NCI-H2227 treated with DMSO at 0.1 percent for 48 hours (cell line): ENCODE results near the gene NAV2.

ENCODE experiments used
- DNase-seq: peaks from one replicate; lab custom pipeline; 2025; lab: John Stamatoyannopoulos, UW

Gene NAV2

DNA sequence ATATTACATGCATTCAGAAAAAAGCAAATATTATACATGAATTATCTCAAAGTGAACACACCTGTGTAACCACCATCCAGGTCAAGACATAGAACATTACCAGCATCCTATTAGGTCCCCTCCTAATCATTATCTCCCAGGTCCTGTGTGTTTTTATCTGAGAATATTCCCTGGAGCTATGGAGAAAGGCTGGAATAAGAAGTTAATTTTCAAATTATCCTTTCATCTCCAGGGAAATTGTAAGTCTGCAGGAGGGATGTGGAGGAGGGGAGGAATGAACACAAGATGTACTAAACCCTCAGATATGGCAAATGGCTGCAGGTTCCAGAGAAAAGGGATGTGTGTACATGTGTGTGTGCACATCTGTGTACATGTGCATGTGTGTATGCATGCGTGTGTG lies 25.2 kb upstream of the NAV2 start:
- no peak for DNase-seq

DNA sequence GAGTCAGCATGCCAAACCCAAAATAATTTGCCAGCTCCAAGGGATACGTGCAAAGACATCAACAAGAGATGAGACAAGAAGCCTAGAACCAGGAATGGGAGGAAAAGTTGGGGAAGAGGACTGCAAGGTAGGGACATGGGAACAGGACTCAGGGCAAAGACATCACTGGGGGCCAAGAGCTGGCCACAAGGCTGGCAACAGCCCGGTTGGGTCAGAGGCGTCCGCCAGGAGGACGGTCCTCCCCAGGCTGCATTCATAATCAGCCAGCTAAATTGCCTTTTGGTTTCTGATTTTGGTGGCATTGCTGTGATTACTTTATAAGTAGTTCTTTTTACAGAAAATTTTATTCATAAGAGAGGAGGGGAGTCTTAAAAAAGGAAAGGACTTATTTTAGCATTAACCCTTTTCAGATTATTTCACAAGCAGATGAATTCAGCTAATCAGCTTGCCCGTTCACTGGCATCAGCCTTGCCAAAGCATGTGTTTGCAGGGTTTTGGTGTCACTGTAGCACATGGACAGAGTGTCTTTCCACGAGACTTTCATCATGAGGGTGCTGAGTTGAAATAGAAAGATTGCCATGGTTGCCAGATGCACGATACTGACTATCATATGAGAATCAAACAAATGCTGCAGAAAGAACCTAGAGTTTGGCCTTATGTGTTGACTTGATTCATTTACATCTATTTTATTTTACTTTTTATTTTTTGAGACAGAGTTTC lies 23.2 kb upstream of the NAV2 start:
- DNase-seq = no peak

DNA sequence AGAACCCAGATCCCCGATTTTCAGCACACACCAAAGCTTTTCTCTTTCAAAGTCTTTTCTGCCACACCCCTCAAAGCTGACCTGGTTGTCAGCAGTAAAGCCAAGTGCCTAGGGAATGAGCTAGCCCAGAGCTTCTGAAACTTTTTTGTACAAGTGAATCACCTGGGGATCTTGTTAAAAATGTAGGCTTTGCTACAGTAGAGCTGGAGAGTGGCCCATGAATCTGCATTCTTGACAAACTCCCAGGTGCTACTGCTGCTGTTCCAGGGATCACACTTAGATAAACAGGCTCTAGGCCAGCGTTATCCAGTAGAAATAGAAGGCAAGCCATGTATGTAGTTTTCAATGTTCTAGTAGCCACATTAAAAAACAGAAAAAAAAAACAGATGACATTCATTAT lies 21.8 kb upstream of the NAV2 start:
- no peak for DNase-seq

DNA sequence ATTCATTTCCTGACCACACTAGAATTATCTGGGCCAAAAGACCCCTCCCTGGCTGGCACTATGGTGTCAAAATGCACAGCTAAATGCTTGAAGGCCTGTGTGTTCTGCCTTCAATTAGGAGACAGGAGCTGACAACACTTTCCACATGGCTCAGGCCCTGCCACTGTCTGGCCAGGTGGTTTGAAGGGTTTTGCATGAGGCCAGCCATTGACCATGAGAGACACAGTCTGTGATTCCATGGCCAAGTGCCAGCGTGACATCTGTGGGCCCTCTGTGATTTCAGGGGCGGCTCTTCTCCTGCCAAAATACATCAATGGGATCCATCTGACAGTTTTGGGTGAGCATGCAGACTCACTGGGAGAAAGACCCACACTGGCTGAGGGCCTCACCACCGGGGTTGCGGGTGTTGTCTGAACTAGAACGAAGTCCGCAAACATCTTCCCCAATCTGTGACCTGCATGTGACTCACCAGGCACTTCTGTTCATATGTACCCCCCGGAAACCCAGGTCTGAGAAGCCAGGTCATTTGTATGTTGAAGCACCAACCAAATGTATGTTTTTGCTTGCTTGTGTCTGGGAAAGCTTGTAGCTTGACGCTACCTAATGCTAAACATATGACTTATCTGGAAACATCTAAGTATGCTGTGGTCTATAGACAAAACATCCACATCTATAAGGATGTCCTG lies 20.7 kb upstream of the NAV2 start:
- DNase-seq = no peak

DNA sequence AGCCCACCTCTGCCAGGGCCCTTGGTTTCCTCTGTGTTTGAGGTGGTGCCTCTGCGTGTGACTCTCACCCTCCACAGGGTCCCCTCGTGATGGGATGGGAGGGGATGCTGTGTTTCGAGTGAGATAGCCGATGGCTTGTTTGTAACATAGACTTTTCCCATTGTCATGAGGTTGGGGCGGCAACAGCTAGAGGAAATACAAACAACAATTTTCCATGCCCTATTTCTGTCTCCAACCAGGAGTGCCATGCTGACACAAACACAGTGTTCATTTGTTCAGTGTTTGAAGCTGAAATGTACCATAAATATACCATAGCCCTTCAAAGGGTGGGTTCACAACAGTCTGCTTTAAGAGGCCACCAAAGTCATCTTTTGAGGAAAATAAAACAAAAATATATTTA lies 19.5 kb upstream of the NAV2 start:
- DNase-seq = no peak

DNA sequence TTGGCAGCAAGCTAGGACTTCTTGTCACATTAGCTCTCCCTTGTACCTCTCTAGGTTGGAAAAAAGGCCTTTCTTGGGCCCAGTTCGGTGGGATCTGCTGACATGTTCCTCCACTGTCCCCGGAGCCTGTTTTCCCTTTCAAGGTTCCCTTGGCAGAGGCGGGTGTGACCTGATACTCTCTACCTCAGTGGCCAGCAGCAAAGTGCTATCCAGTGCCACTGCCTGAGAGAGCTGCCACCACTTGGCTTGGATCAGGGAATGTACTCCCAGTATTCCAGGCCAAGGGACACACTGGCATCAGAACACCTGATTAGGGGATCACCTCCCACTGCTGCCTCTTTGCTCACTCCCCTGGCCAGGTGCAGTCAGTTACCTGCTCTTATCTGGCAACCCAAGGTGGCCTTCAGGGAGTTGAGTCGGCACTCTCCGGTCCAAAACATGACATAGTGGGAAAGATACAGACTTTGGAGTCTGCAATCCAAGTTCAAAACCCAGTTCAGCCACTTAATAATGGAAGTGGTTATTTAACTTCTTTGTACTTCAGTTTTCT lies 17.8 kb upstream of the NAV2 start:
- DNase-seq = no peak

DNA sequence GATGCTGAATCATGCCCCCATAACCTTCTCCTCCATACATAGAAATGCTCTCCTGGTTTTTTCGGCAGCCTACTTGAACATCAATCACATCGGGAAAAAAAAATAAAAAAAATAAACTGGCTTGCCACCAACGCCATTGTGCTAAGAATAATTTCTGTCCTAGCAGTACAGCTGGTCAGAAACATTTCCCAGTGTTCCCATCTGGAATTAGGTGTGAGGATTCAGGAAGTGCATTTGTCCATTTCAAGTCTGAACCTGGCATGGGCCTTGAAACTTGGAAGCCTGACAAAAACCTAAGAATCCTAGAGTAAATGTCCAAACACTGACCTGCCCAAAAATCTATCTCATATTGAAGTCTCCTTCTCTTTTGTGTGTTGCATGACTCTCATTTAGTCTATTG lies 16.6 kb upstream of the NAV2 start:
- DNase-seq = no peak

DNA sequence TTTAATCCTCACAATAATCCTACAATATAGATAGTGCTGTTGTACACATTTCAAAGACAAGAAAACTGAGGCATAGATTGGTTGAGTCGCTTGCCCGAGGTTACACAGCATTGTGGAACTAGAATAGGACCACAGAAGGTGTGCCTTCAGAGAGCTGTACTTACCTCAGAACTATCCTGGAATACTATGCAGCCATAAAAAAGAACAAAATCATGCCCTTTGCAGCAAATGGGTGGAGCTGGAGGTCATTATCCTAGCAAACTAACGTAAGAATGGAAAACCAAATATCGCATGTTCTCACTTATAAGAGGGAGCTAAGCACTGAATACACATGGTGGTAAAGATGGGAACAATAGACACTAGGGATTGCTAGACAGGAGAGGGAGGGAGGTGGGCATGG lies 15.7 kb upstream of the NAV2 start:
- DNase-seq = no peak

DNA sequence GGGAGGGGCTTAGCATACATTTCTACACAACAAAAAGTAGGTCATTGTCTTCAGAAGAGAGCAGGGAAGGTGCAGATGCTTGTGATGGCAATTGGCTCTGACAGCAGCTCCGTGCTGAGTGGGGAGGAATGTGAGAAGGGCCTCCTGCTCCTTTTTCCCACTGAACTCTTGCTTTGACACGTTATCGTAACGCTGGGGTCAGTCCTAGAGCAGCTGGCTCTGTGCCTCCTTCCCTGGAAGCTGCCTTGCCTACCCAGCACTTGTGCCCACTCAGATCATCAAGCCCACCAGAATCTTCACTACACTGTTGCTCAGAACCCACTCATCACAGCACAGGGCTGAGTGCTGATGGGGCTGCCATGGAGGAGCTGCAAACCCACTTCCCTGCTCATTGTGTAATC lies 14.9 kb upstream of the NAV2 start:
- DNase-seq = no peak

DNA sequence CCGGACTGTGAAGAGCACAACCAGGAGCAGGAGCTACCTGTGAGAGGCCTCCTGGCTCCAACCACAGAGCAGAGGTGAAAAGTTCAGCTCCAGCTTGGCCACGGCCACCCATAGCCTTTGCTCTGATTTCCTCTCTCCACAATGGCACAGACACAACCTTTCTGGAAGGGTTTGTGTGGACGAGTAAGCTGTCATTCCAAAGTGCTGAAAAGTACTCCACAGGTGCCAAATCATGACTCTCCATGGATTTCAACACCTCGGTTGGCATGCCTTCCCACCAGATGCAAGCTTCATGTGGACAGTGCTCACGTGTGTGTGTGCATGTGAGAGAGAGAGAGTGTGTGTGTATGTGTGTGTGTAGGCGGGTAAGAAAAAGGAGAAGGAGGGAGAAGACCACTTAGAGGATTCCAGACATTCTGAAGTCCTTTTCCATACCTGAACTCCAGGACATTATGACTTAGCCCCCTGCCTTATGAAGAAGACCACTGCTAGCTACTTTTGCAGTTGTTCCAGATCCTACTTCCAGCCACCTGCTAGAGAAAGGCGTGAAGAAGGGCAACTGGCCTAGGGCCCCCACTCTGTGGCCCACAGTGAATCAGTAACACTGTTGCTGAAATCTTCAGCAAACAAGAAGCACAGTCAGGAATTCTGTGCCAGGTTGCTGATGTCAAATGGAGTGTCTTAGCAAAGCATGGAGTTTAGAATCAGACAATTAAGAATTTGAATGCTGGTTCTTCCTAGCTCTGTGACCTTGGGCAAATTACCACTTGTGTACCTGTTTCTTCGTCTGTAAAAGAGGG lies 13.9 kb upstream of the NAV2 start:
- DNase-seq = no peak

DNA sequence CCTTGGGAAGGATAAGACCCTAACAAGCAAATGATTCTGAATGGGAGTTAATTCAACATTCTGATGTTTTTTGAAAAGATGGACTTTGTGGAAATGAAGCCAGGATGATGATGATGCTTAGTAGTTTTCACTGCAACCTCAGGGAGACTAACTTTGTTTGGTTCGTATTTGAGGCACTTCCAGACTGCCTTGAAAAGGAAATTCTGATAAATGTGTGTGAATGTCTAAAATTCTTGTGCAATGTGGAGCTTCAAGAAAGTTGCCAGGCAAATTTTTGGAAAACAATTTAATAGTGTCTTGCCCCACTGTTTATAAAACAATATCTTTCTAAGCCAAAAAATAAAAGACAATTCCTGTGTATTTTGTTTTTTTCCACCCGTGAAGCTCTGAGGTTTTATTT lies 11.2 kb upstream of the NAV2 start:
- no peak for DNase-seq

DNA sequence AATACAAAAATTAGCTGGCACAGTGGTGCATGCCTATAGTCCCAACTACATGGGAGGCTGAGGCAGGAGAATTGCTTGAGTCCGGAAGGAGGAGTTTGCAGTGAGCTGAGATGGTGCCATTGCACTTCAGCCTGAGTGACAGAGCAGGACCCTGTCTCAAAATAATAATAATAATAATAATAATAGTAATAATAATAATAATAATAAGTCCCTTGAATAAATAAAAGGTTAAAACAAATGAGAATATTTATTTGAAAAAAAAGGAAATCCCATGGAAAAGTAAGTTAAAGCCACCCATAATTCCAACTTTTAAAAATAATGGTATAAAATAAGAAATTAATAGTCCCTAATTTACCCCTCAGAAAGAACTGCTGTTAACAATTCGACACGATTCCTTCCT lies 10.0 kb upstream of the NAV2 start:
- DNase-seq = no peak

DNA sequence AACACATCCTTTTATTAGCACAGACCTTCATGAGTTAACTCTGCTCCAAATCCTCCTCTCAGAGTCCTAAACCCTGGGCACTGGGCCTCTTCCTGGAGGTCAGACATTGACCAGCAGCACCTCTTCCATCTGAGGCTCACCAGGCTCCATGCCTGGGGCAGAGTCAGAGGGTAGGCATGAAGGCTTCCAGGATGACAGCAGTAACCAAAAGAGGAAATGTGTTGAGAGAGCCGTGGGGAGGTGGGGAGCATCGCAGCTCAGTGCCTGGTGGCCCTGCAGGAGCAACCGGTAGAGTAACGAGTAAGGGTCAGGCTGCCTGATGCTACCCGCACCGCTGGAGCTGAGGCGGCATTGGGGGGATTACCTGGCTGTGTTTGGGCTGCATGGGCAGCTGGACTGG lies 9.4 kb upstream of the NAV2 start:
- DNase-seq = no peak

DNA sequence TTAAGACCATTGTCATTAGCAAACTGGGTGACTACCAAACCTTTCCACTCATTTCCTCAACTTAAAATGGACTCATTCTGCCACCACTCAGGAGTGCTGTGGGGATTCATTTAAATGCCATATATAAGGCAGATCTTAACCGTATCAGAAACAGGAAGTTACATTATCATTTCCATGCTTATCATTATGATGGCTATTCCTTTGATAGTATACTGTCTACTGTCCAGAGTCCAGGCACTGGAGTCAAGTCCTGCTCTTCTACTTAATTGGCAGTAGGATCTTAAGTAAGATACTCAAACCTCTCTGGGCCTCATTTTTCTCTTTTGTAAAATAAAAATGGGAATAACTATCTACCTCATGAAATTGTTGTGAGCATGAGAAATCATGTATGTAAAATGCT lies 8.4 kb upstream of the NAV2 start:
- no peak for DNase-seq

DNA sequence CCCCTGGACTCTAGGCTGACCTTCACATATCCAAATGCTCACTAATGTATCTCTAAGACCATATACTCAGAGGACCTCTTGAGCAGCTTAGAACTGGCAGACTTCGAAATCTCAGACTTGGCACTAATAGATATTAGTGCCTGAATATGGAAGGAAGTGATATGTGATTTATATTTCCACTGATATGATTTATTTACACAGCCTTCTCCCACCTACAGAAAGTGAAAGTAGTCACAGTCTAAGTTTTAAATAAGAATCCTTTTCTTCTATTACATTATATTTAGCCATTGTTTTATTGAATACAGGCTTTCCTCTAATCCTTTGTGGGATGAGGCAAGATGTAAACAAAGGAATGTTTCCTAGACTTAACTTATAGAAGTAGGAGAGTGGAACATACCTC lies 6.7 kb upstream of the NAV2 start:
- DNase-seq = no peak

DNA sequence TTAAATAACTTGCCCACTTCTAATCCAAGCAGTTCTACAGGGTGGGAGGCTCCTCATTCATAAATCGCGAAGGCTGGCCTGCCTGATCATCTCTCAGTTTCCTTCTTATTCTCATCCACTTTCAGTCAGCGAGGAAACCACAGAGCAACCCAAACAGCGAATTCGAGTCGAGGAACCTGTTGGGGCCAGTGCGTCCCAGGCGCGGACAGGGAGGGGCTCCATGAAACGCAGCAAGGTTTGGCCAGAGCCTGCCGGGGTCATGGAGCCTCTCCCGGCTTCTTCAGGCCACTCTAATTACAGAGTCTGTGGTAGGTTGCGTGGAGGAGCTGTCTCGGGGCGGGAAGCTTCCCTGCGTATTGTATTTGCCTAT lies 741 bp upstream of the NAV2 start:
- DNase-seq = no peak

DNA sequence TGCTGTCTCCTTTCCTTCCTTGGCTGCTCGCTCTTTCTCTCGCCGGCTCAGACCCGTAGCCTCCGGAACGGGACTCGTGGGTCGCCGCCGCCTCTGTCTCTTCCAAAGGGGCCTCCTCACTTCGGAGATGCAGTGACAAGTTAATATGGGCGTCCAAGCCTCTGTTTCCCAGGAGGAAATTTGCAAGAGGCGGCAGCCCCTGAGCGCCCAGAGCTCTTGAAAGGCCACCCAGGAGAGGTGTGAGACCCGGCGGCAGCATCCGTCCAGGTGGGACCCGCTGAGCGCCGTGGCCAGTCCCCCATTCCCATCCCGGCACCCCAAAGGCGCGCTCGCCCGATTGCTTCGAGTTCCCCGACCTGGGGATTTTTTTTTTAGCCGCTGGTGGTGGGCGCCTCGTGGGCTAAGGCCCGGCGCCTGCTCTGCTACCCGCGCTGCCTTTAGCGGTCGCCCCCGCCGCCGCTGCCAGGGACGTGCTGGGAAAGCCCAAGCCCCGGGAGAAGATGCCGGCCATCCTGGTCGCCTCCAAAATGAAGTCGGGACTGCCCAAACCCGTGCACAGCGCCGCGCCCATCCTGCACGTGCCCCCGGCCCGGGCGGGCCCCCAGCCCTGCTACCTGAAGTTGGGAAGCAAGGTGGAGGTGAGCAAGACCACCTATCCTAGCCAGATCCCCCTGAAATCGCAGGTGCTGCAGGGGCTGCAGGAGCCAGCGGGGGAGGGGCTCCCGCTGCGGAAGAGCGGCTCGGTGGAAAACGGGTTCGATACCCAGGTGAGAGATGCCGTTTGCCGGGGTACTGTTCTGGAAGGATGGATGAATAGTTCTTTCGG lies 772 bp downstream of the NAV2 start:
- no peak for DNase-seq

DNA sequence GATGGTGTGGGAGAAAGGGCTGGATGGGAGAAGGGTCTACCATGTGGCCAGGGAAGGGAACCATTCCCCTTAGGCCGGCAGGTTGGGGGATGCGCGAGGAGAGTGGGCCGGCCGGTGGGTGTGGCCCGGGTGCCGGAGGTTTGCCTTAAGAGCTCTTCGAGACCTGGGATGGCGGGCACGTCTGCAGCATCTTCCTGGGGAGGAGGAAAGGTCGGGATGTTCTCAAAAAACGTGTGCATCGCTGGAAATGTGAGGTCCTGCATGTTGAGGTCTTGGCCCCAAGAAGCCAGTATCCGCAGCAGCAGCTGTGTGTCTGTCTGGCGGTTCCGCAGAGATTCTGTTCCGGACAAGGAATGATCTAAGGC lies 1.4 kb downstream of the NAV2 start:
- no peak for DNase-seq

DNA sequence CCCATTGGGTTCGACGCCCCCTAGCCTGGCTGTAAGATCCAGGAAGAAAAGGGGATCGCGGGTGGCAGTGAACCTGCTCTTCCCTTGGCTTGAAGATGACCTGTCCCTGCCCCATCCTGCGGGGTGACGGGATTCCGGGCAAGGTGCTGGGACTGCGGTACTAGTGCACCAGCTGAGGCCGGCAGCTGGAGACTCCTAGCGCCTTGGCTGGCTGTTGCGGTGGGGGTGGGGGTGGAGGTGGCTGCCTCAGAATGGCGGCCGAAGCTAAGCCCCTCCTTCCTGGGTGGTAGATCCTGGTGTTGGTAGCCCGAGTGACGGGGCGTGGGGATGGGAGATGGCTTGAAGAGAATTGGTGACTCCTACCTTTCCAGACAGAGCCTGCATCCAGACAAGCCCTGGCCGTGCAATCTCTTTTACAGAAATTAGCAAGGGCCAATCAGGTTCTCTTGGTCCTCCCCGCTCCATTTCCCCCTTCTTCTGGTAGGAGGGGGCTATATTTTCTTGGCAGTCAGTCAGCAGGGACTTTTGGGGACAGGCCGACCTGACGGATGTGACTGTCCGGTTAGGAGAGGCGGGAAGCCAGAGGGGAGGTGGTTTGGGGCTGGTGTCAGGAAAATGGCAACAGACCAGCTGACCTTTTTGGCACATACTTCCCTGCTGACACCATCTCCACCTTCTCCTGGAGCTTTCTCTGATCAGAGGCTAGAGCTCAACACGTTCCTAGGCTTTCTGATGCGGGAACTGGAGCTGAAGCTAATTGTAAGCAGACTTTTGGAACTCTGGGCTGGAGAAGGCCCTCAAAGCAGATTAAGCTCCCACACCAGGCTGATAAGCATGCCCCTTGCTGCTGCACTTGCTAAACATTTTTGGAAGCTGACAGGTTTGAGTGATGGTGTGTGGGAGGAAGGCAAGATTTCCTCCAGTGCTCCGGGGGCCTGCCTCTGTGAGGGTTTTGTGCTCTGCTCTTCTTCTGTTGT lies 2.0 kb downstream of the NAV2 start:
- DNase-seq = peak; percentile 54

DNA sequence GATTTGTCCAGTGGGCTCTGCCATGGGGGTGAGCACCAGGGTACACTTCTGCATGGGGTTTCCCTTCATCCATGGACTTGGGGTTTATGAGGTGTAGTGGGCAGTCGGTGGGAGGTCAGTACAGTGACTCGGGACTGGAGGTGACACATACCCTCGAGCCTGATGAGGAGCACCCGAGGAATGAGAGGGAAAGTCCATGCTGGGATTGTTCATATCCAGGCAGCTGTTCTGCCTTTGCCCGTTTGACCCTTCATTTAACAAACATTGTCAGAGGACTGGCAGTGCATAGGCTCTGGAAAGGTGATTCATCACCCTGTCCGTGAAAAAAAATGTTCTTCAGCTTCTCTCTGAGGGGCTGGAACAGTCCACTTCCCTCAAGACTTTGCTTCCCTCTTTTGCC lies 2.7 kb downstream of the NAV2 start:
- DNase-seq = no peak

DNA sequence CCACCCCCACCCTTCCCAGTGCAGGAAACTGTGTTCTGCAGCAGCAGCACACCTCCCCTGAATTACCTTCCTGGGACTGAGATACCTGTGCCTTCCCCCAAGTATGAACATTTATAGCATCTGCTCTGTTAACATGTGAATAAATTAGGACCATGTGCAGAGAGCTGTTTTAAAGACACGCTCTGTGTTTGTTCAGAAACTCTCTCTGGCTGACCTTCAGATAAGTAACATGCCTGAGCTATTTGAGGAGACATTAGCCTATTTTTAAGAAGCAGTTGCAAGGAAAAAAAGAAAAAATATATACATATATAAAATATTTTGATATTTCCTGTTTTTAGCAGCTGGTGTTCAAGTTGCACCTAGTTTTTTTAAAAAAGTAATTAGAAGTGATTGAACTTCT lies 5.4 kb downstream of the NAV2 start:
- no peak for DNase-seq
